Posterior vena cava (tissue), 2 donors: Measurements from ENCODE around the gene BRWD1. TPM values are rescaled to one million over a fixed set of nuclear protein-coding genes. Genes with fewer than 3 reads are reported as not detected.
A peak's percentile ranks its signal among the peaks of the same experiment; 100 is the strongest.

Source experiments
- DNase-seq: peaks from one replicate; pipeline ENCODE4 v3.0.0-alpha.2; 2020; ENCODE audit warnings: low spot score
- intact Hi-C, 2 donors: fragments of 100-400 bp; cut with DNase I; formaldehyde crosslinking; loops; one replicate each; pipeline versions ENCODE4 v1.14.1 to v1.14.2; 2022 to 2023
- total RNA-seq, 2 donors: library from RNA; stranded (reverse); fragmentation: NEBNext Ultra II Directional; extraction: Animal tissue kit (Norgen Biotek cat#: 25700); gene quantifications; one replicate each; pipeline ENCODE4 v1.2.1, GENCODE V29; 2021
- donor health status: DM: yes; HTN: yes; CAD: no.
- donor health status: DM: yes; HTN: yes; CAD: no.

BRWD1 gene
- total RNA-seq, 2 donors from 2014 or later: 35.5 to 37.3 TPM

- intact Hi-C loops: no loop called here
Measured at GRCh38 chr21:39334611-39335010, 21.2 kb upstream of the BRWD1 start.

GRCh38 chr21:39332175-39332574, 18.7 kb upstream of the BRWD1 start:
- intact Hi-C loops: no loop called here
- DNase-seq: no peak

More at GRCh38 chr21:39334611-39335010, 21.2 kb upstream of the BRWD1 start:
- no peak for DNase-seq

GRCh38 chr21:39330001-39330400, 16.6 kb upstream of the BRWD1 start:
- intact Hi-C loops: no loop called here

GRCh38 chr21:39327727-39328126, 14.3 kb upstream of the BRWD1 start:
- no peak for DNase-seq
- intact Hi-C loops: no loop called here

More at GRCh38 chr21:39330001-39330400, 16.6 kb upstream of the BRWD1 start:
- DNase-seq: no peak

GRCh38 chr21:39326607-39327307, 13.3 kb upstream of the BRWD1 start:
- intact Hi-C loops: no loop called here
- DNase-seq: no peak

- intact Hi-C loops: no loop called here
Measured at GRCh38 chr21:39325458-39325857, 12.0 kb upstream of the BRWD1 start.

GRCh38 chr21:39321424-39321823, 8.0 kb upstream of the BRWD1 start:
- intact Hi-C loops: no loop called here
- no peak for DNase-seq

More at GRCh38 chr21:39325458-39325857, 12.0 kb upstream of the BRWD1 start:
- DNase-seq: no peak

- no peak for DNase-seq
- intact Hi-C loops: loop anchor here in 1 of 2 donors (10.0 kb wide), 1 partner anchor 65 kb away; a partner anchor contains a TSS
Measured at GRCh38 chr21:39319814-39320332, 6.4 kb upstream of the BRWD1 start.

GRCh38 chr21:39319251-39319756, 5.9 kb upstream of the BRWD1 start:
- DNase-seq: no peak
- intact Hi-C loops: loop anchor here in 1 of 2 donors (10.0 kb wide), 1 partner anchor 65 kb away; a partner anchor contains a TSS

- intact Hi-C loops: loop anchor here in 1 of 2 donors (10.0 kb wide), 1 partner anchor 66 kb away; a partner anchor contains a TSS
- no peak for DNase-seq
Measured at GRCh38 chr21:39318091-39318959, 4.9 kb upstream of the BRWD1 start.

GRCh38 chr21:39317134-39318090, 4.0 kb upstream of the BRWD1 start:
- intact Hi-C loops: loop anchor here in 1 of 2 donors (10.0 kb wide), 1 partner anchor 67 kb away; a partner anchor contains a TSS
- DNase-seq: no peak

- intact Hi-C loops: loop anchor here in 1 of 2 donors (10.0 kb wide), 1 partner anchor 68 kb away; a partner anchor contains a TSS
- no peak for DNase-seq
Measured at GRCh38 chr21:39316729-39317128, 3.3 kb upstream of the BRWD1 start.

- intact Hi-C loops: loop anchor here in 1 of 2 donors (10.0 kb wide), 1 partner anchor 69 kb away; a partner anchor contains a TSS
- DNase-seq: no peak
Measured at GRCh38 chr21:39315603-39316445, 2.4 kb upstream of the BRWD1 start.

- no peak for DNase-seq
- intact Hi-C loops: loop anchor here in 1 of 2 donors (10.0 kb wide), 1 partner anchor 70 kb away; a partner anchor contains a TSS
Measured at GRCh38 chr21:39314143-39315027, 953 bp upstream of the BRWD1 start.

GRCh38 chr21:39313042-39313570, 326 bp downstream of the BRWD1 start:
- peak; percentile 90 for DNase-seq
- intact Hi-C loops: loop anchor here in 1 of 2 donors (10.0 kb wide), 1 partner anchor 72 kb away; a partner anchor contains a TSS
